ENCODE measurements around the gene ALG13.
"Not testable (repeated sequence)": the region's sequence is repeated elsewhere in the genome, so short reads cannot be mapped to it uniquely, and the experiment has no call there.

Gene ALG13

DNA sequence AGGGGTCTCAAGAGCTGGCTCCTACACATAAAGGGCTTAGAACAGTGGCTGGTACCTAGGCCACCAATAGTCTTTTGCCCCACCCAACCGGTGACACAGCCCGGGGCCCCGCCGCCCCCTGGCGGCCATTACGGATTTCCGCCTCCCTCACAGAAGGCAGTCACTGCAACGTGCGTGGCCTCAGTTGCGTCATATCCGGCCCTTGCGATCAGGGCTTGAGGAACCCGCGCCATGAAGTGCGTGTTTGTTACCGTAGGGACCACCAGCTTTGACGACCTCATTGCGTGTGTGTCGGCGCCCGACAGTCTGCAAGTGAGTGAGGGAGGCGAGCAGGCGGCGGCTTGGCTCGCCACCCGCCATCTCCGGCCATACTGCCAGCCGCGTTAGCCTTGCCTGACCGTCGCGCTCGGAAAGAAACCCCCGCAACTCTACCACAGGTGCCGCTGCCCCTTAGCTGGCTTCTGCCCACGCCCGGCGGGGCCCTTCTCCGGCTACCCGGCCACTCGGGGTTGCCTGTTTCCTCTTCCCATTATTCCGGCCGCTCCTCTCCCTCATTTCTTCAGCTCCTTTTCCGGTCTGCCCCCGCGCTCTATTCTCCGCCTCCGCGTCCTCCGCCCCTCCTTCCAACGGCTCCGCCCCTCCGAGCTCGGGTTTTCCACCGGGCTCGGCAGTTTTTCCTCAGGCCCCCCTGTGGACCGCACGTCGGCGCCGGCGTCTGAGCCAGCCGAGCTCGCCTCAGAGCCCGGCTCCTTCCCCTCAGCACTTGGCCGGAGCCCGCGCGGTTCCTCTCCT is at the start of gene ALG13:
Gene ALG13, plus strand, starts transcription at position 183 of the 792 bp plus-strand sequence. Its CDS starts 49 bp downstream, at position 232.
- DNase-seq, result peak; percentile 73

GRCh38 chrX:111634823-111635729 is 45.9 kb upstream of the ALG13 start:
- DNase-seq, result no peak

GRCh38 chrX:111641969-111642368 is 39.0 kb upstream of the ALG13 start:
- DNase-seq, result no peak

- not testable (repeated sequence) for DNase-seq
Measured at GRCh38 chrX:111645165-111645564, 35.8 kb upstream of the ALG13 start.

DNA sequence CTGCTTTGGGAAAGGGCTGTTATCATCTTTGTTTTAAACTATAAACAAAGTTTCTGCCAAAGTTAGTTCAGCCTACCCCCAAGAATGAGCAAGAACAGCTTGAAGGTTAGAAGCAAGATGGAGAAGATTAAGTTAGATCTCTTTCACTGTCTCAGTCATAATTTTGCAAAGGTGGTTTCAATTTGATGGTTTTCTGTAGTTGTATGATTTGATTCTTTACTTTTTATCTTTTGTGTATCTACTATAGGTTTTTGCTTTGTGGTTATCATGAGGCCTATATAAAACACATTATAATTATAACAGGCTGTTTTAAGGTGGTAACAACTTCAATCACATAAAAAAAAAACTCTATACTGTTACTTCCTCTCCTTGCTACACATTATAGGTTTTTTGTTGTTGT is 35.4 kb upstream of the ALG13 start:
- DNase-seq, result no peak

DNA sequence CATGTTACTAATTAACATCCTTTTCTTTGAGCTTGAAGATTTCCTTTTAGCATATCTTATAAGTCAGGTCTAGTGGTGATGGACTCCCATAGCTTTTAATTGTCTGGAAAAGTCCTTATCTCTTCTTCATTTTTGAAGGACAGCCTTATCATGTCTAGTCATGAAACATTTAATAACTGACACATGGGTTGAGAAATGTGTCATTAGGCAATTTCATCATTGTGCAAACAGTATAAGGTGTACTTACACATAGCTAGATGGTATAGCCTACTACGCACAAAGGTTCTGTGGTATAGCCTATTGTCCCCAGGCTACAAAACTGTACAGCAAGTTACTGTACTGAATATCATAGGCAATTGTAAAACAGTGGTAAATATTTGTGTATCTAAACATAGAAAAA is 34.5 kb upstream of the ALG13 start:
- no peak for DNase-seq

DNA sequence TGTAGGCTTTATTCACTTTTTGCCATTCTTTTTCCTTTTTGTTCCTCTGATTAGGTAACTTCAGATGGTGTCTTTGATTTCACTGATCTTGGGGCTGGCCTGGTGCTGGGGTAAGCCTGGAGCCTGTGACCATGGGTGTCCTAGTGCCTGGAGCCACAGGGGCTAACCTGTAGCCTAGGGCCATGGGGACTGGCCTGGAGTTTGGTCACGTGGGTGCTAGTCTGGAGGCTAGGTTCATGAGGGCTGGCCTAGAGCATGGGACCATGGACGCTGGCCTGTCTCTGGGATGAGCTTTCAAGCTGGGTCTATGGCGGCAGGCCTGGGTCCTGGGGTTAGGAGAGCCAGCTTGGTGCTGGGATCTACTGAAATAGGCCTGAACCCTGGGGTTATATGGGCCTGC is 32.2 kb upstream of the ALG13 start:
- no peak for DNase-seq

DNA sequence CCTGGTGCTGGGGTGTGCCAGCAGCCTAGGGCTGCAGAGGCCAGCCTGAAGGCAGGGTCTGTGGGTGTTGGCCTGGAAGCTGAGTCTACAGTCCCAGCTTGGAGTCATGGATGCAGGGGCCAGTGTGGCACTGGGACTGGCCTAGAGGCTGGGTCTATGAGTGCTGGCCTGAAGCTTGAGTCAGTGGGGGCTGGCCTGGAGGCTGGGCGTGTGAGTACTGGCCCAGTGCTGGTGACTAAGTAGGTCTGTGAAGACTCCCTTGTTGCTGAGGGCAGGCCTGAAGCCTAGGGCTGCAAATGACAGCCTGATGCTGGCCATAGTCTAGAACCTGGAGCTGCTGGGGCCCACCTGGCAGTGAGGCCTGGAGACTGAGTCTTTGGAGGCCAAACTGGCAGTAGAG is 31.3 kb upstream of the ALG13 start:
- DNase-seq, result no peak

GRCh38 chrX:111650845-111651244 is 30.1 kb upstream of the ALG13 start:
- DNase-seq, result no peak

DNA sequence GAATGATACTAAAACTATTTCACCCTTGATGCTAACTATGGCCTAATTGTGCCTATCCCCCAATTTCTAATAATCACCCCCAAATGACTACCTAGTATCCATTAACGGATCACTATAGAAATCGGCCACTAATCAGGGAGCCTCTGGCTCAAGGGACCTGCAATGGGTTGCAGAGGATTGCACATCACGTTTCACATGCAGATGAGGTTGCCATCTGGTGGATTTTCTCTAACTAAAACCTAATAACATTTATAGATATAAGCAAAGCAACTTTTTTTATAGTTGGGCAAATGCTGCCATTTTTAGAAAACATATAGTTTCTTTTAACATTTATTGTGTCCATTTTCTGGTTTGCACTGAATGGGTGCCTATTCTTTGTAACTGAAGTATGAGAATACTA is 28.3 kb upstream of the ALG13 start:
- no peak for DNase-seq

GRCh38 chrX:111661241-111661640 is 19.7 kb upstream of the ALG13 start:
- no peak for DNase-seq

- no peak for DNase-seq
Measured at GRCh38 chrX:111662292-111662691, 18.7 kb upstream of the ALG13 start.

DNA sequence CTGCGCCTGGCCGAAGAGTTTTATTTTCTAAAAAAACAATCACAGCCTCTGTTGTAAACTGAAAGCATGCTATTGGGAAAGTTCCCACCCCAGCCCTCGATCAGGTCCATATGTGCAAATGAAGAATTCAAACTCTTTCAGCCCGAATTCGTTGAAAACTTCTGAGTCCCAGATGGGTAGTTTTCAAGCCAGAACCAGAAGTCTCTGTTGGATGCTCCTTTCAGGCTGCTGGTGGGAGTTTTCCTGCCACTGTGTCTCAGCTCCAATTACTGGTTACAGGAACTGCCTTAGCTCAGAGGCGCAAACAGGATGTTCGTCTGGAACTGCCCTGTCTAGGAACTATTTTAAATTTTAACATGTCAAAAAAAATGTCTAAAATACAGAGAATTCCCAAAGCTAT is 9.3 kb upstream of the ALG13 start:
- no peak for DNase-seq

DNA sequence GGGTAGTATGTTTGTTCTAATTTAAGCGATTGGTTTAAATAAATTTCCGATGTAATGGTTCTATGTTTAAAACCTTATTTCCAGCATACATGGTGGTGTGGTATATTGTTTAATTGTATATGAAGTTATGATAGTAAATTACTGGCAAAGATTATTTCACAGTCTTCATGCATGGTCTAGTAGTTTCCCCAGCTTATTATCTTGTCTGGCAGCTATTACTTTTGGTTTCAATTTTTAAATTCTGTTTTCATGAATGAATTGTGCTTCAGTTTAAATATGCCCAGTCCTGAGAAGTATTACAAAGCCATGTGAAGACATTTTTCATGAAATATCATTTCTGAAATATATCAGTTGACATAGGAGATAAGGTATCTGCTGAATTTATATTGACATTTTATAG is 6.3 kb downstream of the ALG13 start:
- DNase-seq, result no peak

- DNase-seq, result no peak
Measured at GRCh38 chrX:111695297-111695880, 14.4 kb downstream of the ALG13 start.

GRCh38 chrX:111719426-111720210 is 38.6 kb downstream of the ALG13 start:
- peak; percentile 1 for DNase-seq

- DNase-seq, result no peak
Measured at GRCh38 chrX:111728096-111728495, 47.1 kb downstream of the ALG13 start.

GRCh38 chrX:111731351-111731750 is 50.4 kb downstream of the ALG13 start:
- DNase-seq, result no peak

DNA sequence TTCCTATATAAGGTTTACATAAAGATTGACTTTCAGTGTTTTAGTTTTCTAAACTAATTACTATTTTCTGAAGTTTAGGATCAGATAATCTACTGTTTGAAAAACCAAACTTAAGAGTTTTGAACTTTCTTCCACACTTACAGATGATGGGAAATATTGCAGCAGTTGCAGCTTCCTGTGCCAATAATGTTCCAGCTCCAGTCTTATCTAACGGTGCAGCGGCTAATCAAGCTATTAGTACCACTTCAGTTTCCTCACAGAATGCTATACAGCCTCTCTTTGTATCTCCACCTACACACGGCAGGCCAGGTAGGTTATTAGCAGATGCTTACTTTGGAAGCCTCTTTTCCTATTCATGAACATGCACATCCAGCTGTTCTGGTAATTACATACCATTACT is 55.6 kb downstream of the ALG13 start:
- DNase-seq, result no peak

DNA sequence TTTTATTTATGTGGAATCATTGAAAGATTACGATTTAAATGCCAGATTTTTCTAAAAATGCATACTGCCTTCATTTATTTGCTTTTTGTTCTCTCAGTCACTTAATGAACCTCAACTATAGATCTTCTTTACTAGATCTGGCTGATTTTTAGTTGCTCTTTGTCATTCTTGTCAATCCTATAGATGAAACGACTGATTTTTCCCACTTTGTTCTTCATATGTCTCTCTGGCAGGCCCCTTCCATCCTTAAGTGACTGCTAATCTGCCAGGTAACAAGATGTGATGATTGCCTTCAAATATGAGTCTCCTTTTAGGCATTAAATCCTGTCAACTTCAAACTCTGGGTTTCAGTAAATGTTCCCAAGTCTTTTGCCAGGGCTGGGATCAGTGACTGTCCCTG is 61.0 kb downstream of the ALG13 start:
- no peak for DNase-seq

GRCh38 chrX:111743316-111743715 is 62.3 kb downstream of the ALG13 start:
- no peak for DNase-seq

- DNase-seq, result no peak
Measured at GRCh38 chrX:111756486-111756885, 75.5 kb downstream of the ALG13 start.

DNA sequence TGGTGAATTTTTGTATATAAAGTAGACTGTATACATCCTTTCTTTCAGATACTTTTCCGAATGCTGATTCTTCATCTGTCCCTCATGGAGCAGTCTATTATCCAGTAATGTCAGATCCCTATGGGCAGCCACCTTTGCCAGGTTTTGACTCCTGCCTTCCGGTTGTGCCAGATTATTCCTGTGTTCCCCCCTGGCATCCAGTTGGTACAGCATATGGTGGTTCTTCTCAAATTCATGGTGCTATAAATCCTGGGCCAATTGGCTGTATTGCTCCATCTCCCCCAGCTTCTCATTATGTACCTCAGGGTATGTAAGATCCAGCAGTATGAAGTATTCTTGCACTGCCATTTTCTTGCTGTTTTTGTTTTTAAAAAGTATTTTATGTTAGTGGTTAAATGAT is 78.7 kb downstream of the ALG13 start:
- DNase-seq, result no peak
